Stimulated activated CD4-positive, alpha-beta T cell treated with anti-CD3 and anti-CD28 coated beads, Interleukin-1b, Interleukin-23, amount 100 ng/mL, for 24 hours (primary cell): ENCODE measurements around the gene CDK19.

Experiments
- DNase-seq, 4 experiments: peaks; one replicate each; pipeline ENCODE4 v3.0.0-alpha.2; 2020; ENCODE audit warnings: low read depth in 4 of 4, low spot score in 1 of 4

Gene CDK19

DNA sequence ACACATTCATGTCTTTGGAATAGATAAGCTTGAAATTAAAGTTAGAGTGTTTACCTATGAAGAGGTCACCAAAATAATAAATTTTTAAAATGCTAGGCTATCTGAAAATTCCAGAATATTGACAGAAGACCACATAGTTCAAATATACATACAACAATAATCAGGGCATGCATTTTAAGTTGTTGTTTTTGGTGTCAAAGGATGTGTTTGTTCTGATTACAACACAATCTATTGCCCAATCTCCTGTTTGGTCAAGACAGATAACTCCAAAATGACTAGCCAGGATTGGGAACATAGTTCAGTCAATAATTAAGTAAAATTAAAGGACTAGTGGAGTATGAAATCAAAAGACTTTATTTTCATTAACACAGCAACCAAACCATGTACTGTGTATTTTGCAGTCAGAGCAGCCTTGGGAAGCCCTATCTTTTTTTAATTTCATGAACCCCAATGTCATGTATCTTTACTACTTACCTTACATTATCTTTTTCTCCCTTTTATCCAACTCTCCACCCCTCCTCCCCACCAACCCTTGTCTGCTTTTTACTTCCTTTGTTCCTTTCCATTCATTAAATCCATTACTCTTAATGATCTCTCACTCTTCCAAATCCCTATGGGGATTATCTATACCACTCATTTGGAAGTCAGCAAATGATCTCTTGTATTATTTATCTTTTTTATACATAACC lies 111.2 kb downstream of the CDK19 start:
- DNase-seq, result no peak

DNA sequence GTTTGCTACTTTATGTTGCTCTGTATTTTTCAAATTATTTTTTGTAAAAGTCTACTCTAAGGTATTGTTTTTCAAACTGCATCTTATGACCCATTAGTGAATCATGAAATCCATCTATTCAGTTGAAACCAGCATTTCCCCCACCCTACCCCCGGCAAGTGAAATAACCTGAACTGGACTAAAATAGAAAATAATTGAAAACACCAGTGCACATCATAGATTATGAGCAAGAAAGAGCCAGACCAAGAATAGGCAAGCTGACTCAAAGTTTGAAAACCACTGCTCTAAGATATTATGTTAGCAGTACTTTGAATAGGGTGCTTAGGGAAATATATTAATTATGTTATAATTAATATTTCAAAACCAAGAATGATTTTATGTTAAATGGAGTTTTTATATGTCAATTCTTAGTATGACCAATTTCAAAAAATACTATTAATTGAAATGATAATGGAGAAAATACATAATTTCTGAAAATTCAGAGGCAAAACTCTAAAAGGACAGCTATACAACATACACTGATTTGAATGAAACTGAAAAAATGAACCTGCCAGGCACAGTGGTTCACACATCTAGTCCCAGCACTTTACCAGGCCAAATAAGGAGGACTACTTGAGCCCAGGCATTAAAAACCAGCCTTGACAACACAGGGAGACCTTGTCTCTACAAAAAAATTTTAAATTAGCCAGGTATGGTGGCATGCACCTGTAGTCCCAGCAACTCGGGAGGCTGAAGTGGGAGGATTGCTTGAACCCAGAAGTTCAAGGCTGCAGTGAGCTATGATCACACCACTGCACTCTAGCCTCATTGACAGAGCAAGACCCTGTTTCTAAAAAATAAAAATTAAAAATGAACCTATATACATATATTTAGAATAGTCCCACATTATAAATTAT lies 112.0 kb downstream of the CDK19 start:
- DNase-seq, result no peak

DNA sequence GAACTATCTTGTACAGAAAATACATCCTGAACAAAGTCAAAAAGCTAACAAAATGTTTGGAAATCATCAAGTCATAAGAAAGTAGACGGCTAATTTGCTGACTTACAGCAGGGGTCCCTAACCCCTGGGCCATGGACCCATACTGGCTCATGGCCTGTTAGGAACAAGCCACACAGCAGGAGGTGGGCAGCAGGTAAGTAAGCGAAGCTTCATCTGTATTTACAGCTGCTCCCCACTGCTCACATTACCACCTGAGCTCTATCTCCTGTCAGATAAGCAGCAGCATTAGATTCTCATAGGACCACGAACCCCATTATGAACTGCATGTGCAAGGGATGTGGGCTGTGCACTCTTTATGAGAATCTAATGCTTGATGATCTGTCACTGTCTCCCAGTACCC lies 115.5 kb downstream of the CDK19 start:
- no peak for DNase-seq

DNA sequence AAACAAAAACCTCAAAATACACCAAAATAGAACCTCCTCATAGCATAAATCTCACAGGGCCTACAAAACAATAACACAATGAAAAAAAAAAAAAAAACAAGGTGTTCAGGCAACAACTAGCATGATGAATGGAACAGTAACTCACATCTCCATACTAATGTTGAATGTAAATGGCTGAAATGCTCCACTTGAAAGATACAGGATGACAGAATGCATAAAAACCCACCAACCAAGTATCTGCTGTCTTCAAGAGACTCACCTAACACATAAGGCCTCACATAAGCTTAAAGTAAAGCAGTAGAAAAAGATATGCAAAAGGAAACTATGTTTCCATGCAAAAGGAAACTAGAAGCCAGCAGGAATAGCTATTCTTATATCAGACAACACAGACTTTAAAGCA lies 121.3 kb downstream of the CDK19 start:
- no peak for DNase-seq

DNA sequence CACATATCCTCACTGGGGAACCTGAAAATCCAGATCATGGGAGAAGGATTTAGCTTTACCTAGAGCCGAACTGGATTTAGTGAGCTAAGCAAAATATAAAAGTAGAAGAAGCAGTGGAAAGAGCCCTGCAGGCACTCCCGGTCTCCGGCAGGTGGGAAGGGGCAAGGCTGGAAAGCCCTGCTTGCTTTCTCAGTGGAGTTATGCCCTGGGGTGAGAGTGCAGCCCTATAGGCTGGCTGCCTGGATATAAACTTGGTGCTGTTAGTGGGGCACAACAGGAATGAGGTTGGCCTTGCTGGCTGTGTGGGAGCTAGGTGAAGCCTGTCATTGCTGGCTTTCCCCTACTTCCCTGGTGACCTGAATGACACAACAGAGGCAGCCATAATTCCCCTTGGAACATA lies 122.0 kb downstream of the CDK19 start:
- DNase-seq, result no peak

DNA sequence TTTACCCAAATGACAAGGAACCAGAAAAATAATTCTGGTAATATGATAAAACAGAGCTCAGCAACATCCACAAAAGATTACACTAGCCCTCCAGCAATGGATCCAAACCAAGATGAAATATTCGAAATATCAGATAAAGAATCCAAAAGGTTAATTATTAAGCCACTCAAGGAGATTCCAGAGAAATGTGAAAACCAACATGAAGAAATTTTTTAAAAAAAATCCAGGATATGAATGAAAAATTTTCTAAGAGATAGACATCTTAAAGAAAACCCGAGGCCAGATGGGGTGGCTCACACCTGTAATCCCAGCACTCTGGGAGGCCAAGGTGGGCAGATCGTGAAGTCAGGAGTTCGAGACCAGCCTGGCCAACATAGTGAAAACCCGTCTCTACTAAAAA lies 124.4 kb downstream of the CDK19 start:
- DNase-seq, result no peak

DNA sequence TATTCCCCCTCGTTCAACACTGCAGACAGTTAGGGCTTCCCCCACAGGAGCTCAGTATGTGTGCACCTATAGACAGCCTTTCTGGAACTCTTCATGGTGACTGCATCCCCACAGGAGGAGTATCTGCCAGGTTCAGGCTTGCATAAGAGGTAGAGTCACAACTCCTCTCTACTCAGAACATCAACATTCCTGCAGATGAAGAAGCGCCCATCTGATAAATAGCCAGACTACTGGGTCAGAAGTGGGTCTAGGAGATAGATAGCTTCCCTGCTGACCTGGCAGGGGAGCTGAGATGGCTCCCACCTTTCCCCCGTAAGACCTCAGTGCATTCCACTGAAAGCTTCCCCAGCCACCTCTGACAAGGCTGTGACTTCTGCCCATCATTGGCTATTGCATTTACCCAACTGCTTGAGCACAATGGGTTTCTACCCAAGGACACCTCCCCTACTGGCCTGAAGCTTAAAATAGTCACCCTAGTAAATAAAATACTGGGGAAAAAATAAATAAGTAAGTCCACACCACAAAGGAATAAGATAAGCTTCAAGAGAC lies 125.1 kb downstream of the CDK19 start:
- DNase-seq, result no peak

DNA sequence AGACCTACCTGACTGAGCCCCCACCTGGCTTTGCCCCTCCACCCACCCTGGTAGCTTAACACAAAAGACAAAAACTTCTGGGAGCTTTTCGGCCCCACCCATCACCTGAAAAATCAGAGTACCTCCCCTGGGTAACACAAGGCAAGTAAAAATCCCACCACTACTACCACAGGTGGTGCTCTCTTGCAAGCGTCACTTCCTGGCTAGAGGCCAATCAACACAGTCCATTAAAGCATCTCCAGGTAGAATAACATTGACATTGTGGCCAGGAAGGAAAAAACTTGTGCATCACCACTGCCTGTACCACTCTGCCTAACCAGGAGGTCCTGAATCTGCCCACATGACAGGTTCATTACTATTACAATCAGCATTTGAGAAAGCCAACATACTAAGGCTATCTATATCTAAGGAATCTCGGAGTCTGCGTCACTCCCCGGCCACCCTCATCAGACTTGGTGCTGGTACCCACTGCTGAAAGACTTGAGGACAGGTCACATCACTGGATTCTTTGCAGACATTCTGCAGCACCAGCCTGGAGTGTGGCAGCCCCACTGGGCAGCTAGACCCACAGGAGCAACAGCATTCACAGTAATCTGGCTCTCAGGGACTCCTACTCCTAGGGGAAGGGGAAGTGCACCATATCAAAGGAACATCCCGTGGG lies 125.9 kb downstream of the CDK19 start:
- no peak for DNase-seq

DNA sequence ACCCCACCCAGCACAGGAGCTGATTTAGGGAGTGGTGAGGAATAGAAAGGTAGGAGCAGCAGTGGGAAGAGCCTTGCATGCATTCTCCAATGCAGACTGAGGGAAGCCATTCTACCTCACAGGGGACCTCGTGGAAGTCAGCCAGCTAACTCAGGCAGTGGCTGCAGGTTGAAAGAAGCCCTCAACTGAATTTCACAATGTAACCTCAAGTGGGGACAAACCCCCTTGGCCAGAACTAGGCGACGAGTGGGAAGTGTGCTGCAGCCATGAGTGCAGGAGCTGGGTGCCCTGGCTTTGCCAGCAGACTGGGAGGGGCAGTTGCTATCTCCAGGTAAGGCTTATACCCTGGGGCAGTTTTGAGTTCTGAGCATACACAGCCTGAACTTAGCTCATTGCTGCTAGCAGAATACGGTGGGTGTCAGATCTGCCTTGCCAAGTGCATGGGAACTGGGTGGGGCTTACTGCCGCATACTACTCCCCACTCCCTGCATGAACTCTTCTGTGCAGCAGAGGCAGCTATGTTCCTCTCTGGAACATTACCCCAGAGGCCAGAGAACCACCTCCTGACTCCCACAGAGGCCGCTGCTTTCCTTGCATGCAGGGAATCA lies 126.5 kb downstream of the CDK19 start:
- DNase-seq, result no peak

DNA sequence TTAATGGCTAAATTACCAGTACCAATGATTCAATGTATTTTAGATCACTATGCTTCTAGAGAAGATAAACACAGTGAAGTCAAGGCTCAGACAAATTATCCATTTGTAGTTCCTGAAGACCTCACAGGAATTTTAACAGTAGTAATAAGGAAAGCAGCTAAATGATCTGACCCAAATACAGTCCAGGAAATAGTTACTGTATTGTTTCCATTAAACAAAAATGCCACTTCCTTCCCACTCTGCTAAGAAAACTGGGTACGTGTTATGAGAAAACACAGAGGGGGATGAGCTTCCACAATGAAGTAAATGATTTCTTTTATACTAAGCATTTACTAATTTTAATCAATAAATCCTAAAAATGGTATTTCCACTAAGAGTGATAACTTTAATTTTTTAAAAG lies 127.9 kb downstream of the CDK19 start:
- no peak for DNase-seq

DNA sequence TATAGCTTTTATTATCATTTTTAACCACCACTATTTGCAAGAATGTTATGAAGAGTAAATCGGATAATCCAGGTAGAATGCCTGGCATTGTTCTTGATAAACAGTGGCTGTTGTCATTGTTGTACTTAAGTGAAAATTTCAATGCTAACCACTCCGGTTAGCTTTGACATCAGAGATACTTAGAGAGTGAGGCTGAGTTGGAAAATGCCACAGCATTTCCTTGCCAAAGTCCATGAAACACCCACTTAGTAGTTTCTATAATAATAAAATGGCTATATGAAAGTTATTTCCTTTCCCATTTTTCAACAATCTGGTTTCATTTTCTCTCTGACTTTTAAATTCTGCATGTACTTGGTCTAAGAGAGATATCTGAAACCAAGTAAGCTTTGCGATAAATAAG lies 132.0 kb downstream of the CDK19 start:
- no peak for DNase-seq

DNA sequence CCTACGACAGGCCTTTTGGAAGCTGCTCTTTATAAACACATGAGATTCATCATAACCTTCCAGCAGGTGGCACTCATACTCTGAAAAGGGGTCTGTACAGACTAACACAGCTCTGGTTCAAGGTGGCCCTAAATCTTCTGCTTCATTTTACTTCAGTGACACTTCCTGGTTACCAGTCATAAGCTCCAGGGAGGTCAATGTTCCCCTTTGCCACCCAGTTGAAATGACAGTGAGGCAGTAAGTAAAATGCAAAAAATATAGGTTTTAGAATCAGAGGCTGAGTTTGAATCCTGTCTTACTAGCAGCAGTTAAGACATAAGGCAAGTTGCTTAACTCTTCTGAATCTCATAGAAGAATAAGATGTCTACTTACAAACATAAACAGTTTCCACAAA lies 132.8 kb downstream of the CDK19 start:
- DNase-seq, result peak; percentile 20 to 45 (median 35)

DNA sequence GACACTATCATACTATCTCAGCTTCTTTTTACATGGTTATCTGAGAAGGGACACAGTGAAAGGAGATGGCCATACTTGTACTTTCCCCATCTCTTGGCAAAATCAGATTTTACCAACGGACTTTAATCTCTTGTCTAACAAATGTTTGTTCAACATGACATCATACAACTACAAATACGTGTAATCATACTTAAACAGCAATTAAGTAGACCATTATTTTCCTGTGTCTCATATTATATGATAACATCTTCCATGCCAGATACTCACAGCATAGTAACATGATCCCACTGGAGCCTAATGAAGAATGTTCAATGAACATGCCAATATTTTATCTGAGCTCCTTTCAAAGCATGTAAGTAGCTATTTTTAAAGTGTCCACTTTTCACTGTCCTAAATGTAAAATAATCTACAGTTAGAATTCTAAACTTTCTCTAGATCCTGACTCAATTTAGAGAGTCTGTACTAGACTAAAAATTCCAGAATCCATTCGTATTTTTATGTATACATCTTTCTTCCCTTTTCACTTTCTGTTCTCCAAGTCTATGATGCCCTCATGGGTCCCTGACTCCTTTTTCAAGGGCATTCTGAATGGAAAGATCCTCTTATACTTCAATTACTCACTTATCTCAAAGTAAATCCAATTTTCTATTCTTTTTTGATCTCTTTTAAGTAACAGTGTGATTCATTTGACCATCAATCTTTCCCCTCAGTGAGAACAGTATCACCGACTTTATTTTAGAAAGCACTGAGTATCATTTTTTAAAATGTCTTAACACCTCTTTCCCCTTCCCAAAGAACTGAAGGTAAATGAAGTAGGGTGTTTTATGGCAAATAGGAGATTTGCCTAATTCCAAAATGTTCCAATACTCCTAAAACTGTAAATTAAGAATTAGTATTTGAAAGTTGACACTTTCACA lies 133.5 kb downstream of the CDK19 start:
- no peak for DNase-seq

DNA sequence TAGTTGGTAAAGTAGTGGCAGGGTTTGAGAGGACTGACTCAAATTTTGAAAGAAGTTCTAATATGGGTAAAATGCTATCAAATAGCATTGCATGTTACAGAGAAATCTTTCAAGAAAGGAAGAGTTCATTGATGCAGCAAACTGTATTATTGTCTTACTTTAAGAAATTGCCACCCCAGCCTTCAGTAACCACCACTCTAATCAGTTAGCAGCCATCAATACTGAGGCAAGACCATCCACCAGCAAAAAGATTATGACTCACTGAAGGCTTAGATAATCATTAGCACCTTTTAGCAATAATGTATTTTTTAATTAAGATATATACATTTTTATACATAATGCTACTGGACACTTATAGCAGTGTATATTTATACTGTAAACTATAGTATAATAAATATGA lies 138.9 kb downstream of the CDK19 start:
- no peak for DNase-seq

DNA sequence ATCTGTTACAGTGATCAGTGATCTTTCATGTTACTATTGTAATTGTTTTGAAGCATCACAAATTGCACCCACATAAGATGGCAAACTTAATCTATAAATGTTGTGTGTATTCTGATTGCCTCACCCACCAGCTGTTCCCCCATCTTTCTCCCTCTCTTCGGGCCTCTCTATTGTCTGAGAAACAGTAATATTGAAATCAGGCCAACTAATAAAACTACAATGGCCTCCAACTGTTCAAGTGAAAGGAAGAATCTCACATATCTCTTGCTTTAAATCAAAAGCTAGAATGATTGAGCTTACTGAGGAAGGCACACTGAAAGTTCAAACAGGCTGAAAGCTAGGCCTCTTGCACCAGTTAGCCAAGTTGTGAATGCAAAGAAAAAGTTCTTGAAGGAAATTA lies 141.2 kb downstream of the CDK19 start:
- DNase-seq, result no peak

DNA sequence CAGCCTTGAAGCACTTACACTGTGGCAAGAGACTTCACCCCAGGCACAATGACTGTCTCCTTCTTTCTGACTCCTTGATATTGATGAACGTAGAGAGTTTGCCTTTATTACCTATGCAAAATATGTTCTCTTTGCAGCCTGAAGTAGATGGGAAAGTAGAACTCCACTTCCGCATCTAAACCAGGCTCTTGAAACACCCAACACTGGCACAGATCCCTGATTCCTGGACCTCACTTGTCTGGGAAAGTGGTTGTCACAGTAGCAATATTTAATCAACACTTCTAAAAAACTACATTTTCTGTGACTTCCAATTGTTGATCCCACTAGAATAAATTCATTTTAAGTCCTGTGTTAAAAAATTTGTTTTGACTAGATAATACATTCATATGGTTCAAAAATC lies 143.1 kb downstream of the CDK19 start:
- DNase-seq, result no peak

DNA sequence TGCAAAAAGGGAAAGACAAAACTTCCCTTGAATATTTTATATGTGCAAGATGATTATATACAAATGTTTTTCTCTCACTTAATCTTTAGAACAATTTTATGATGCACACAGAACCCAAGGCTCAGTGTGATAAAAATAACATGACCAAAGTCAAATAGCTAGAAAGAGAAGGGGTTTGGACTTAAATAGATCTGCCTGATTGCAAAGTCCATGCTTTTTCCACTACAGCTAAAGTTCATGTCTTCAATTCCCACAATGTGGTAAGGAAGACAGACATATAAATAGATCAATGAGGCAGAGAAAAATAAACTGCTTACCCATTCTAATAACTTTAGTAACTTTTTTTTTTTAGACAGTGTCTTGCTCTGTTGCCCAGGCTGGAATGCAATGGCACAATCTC lies 143.8 kb downstream of the CDK19 start:
- DNase-seq, result no peak

DNA sequence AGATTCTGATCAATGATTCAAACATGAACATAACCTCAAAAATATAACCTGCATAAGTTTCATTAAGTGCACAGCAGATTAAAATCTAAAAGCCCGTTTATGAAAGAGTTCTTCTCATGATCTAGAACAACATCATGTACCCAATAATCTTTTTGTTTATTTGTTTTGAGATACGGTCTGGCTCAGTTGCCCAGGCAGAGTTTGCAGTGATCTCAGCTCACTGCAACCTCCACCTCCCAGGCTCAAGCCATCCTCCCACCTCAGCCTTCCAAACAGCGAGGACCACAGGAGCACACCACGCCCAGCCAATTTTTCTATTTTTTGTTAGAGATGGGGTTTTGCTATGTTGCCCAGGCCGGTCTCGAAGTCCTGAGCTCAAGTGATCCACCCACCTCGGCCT lies 149.7 kb downstream of the CDK19 start:
- DNase-seq, result no peak

DNA sequence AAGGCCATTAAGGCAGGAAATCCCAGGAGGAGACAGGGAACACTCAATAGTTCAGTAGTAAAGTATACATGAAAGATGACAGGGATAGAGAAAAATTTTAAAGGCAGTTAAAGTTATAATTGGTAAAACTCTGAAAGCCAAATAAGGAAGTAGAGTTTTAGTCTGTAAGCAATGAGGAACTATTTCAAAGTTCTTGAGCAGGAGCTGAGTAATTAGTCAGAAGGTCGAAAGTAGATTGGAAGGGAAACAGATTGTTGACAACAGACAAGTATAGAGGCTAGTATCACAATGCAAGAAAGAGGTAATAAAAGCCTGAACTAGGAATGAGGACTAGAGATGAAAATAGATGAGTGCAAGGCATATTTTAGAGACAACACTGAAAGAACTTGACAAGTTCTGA lies 150.3 kb downstream of the CDK19 start:
- no peak for DNase-seq

DNA sequence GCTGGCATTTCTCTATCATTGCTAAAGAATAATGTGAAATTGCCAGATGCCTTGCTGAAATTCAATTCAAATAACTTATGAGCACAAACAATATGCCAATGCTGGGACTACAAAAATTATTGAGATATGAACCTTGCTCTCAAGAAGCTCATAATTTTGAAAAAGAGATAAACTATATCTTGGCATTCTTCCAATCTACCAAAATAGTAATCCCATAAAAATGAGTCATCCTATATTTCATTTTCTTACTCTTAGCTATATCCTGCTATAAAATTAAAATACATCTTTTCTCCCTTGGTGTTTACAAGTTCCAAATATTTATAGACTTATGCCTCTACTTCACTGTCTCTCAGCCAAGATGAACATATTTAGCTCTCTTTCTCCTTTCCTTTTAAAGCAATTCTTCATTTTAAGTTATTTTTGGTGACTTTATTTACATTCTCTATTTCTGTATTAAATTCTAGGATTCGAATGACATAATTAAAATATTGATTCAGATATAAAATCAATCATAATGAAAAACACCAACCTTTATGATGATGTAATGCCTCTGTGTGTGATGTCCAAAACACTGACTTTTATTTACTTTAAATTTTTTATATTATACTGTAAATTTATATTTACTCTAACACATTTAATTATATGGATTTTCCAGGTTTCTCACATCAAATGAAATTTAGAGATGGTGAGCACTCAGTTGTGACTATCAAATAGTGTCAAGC lies 152.6 kb downstream of the CDK19 start:
- no peak for DNase-seq
